Ectodermal cell (in vitro differentiated cells): ENCODE results near the gene OGDH.

Experiments used
- H3K27ac ChIP-seq: 2 replicates; pipeline ENCODE4 v1.7.0; 2013; ENCODE audit warnings: mild to moderate bottlenecking, low read depth, low read length; ENCODE audit not compliant: insufficient read depth, poor library complexity, severe bottlenecking
- H3K27me3 ChIP-seq: 2 replicates; pipeline ENCODE4 v1.7.0; 2013; ENCODE audit warnings: mild to moderate bottlenecking, low read length; ENCODE audit not compliant: insufficient read depth, control insufficient read depth, poor library complexity, severe bottlenecking
- H3K36me3 ChIP-seq: one replicate; pipeline ENCODE4 v1.7.0; 2013; ENCODE audit warnings: low read length; ENCODE audit not compliant: control insufficient read depth, insufficient read depth
- H3K4me1 ChIP-seq: one replicate; pipeline ENCODE4 v1.7.0; 2013; ENCODE audit warnings: low read length; ENCODE audit not compliant: control insufficient read depth, insufficient read depth
- H3K4me3 ChIP-seq: 2 replicates; pipeline ENCODE4 v1.7.0; 2013; ENCODE audit warnings: low read depth, low read length, control low read depth; ENCODE audit not compliant: insufficient read depth
- H3K9me3 ChIP-seq: 2 replicates; pipeline ENCODE4 v1.7.0; 2013; ENCODE audit warnings: mild to moderate bottlenecking, low read length, moderate library complexity; ENCODE audit not compliant: control insufficient read depth
- WGBS, 2 experiments: methylation state at CpG; one replicate each; pipeline ENCODE4 v1.1.7; 2013; ENCODE audit warnings: missing lambda C conversion rate in 2 of 2; 5-methylcytosine and 5-hydroxymethylcytosine counted together

Gene OGDH

GRCh38 chr7:44750424-44750823 is 144.0 kb downstream of the OGDH start:
- WGBS, 2 experiments = 94 to 97% methylated on average over 3 of the region's 3 CpGs
- H3K9me3 ChIP-seq = no peaks in the 10 kb centered on the region
- no peaks in the 10 kb centered on the region for H3K36me3 ChIP-seq
- H3K27ac ChIP-seq = no peak overlapping the region
- no peaks in the 10 kb centered on the region for H3K27me3 ChIP-seq
- no peak overlapping the region for H3K4me3 ChIP-seq
- H3K4me1 ChIP-seq = peaks cover 13% of the 10 kb centered on the region

GRCh38 chr7:44750921-44751571 is 144.6 kb downstream of the OGDH start:
- Histone ChIP-seq H3K9me3 (no peaks in the 10 kb centered on the region), H3K36me3 (no peaks in the 10 kb centered on the region), H3K4me1 (peaks cover 13% of the 10 kb centered on the region), H3K27me3 (no peaks in the 10 kb centered on the region), H3K4me3 (no peak overlapping the region), H3K27ac (no peak overlapping the region)
- 70 to 71% methylated on average over 6 of the region's 6 CpGs for WGBS, 2 experiments

- Histone ChIP-seq H3K4me3 (no peak overlapping the region), H3K27me3 (no peaks in the 10 kb centered on the region)
- 98% methylated on average over 2 of the region's 2 CpGs for WGBS, 2 experiments
Measured at GRCh38 chr7:44752822-44753221, 146.4 kb downstream of the OGDH start.

GRCh38 chr7:44754802-44755697 is 148.6 kb downstream of the OGDH start:
- no peaks in the 10 kb centered on the region for H3K9me3 ChIP-seq
- no peak overlapping the region for H3K4me3 ChIP-seq
- peaks cover 4% of the 10 kb centered on the region for H3K4me1 ChIP-seq
- no peaks in the 10 kb centered on the region for H3K27me3 ChIP-seq
- 94 to 95% methylated on average over 11 of the region's 11 CpGs for WGBS, 2 experiments
- H3K36me3 ChIP-seq = peaks cover 3% of the 10 kb centered on the region
- H3K27ac ChIP-seq = no peak overlapping the region

More at GRCh38 chr7:44752822-44753221, 146.4 kb downstream of the OGDH start:
- H3K4me1 ChIP-seq = peaks cover 13% of the 10 kb centered on the region
- no peaks in the 10 kb centered on the region for H3K9me3 ChIP-seq
- H3K27ac ChIP-seq = no peak overlapping the region
- no peaks in the 10 kb centered on the region for H3K36me3 ChIP-seq

GRCh38 chr7:44755698-44756627 is 149.5 kb downstream of the OGDH start:
- H3K4me3 ChIP-seq = no peak overlapping the region
- no peaks in the 10 kb centered on the region for H3K27me3 ChIP-seq
- no peaks in the 10 kb centered on the region for H3K9me3 ChIP-seq
- 94 to 95% methylated on average over 17 of the region's 17 CpGs for WGBS, 2 experiments
- H3K27ac ChIP-seq = no peak overlapping the region
- H3K36me3 ChIP-seq = peaks cover 10% of the 10 kb centered on the region
- H3K4me1 ChIP-seq = peaks cover 4% of the 10 kb centered on the region

- Histone ChIP-seq H3K9me3 (no peaks in the 10 kb centered on the region), H3K27ac (no peak overlapping the region), H3K36me3 (peaks cover 13% of the 10 kb centered on the region), H3K27me3 (no peaks in the 10 kb centered on the region), H3K4me3 (no peak overlapping the region), H3K4me1 (no peaks in the 10 kb centered on the region)
- WGBS, 2 experiments = 97 to 98% methylated on average over 12 of the region's 12 CpGs
Measured at GRCh38 chr7:44756904-44757303, 150.5 kb downstream of the OGDH start.

GRCh38 chr7:44757311-44757710 is 150.9 kb downstream of the OGDH start:
- WGBS, 2 experiments = 95 to 96% methylated on average over 10 of the region's 10 CpGs
- H3K27me3 ChIP-seq = no peaks in the 10 kb centered on the region
- H3K27ac ChIP-seq = no peak overlapping the region
- H3K9me3 ChIP-seq = no peaks in the 10 kb centered on the region
- no peaks in the 10 kb centered on the region for H3K4me1 ChIP-seq
- no peak overlapping the region for H3K4me3 ChIP-seq
- H3K36me3 ChIP-seq = peaks cover 13% of the 10 kb centered on the region

- Histone ChIP-seq H3K4me1 (no peaks in the 10 kb centered on the region), H3K27me3 (no peaks in the 10 kb centered on the region), H3K4me3 (no peak overlapping the region), H3K9me3 (no peaks in the 10 kb centered on the region), H3K27ac (no peak overlapping the region), H3K36me3 (peaks cover 13% of the 10 kb centered on the region)
- WGBS, 2 experiments = 93% methylated on average over 7 of the region's 7 CpGs
Measured at GRCh38 chr7:44757739-44758138, 151.3 kb downstream of the OGDH start.
